Activated CD4-positive, CD25-positive, alpha-beta regulatory T cell treated with anti-CD3 and anti-CD28 coated beads, Interleukin-2, amount 50 U/mL, for 16 hours (primary cell): Measurements from ENCODE around the gene CCPG1.

Experiments used
- DNase-seq: peaks from one replicate; pipeline ENCODE4 v3.0.0-alpha.2; 2020; ENCODE audit warnings: low read depth, low spot score

The CCPG1 gene

GRCh38 chr15:55381595-55381994 is 26.6 kb downstream of the CCPG1 start:
- no peak for DNase-seq

- DNase-seq = no peak
These were observed 29.1 kb downstream of the CCPG1 start for GRCh38 chr15:55379095-55379494.

- DNase-seq = no peak
These were observed 35.3 kb downstream of the CCPG1 start for GRCh38 chr15:55372701-55373440.

DNA sequence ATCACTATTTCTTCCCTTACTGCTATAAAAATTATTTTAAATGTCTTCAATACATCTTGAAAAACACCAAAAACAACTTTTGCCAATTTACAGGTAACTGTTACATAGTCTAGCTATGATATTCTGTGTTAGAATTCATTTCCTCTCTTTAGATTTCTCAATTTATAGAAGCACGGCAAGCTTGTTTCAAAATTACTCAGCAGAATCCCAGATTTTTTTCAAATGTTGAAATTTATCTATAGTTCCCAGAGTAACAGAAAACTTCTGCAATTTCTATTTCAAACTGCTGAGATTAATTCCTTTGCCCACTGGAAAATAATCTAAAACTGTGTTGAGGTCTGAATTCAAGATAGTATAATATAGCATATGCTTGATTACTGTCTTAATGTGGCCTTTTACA is 41.2 kb downstream of the CCPG1 start:
- DNase-seq = no peak

GRCh38 chr15:55362641-55363040 is 45.5 kb downstream of the CCPG1 start:
- no peak for DNase-seq

- DNase-seq = no peak
These were observed 47.1 kb downstream of the CCPG1 start for GRCh38 chr15:55361048-55361447.

DNA sequence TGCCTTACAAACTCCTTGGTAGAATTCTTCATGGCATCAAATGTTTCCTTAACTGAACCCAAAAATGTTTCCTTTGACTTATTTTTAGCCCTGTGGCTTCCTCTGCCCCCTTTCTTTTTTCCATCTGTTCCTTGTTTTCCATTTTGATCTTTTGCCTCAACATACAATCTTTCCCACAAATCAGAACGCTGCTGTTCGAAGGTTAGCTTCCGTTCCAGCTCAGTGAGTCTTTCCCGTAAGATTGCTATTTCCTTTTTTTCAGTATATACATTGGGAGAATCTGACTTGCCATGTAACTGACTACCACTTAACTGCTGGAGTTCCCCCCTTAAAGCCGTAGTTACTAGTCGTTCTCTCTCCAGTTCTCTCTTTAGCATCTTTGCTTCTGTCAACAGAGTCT is 47.9 kb downstream of the CCPG1 start:
- no peak for DNase-seq

GRCh38 chr15:55358471-55358870 is 49.7 kb downstream of the CCPG1 start:
- no peak for DNase-seq

GRCh38 chr15:55357774-55358173 is 50.4 kb downstream of the CCPG1 start:
- no peak for DNase-seq

- no peak for DNase-seq
These were observed 51.1 kb downstream of the CCPG1 start for GRCh38 chr15:55356985-55357585.

- DNase-seq = no peak
These were observed 55.1 kb downstream of the CCPG1 start for GRCh38 chr15:55353025-55353424.

DNA sequence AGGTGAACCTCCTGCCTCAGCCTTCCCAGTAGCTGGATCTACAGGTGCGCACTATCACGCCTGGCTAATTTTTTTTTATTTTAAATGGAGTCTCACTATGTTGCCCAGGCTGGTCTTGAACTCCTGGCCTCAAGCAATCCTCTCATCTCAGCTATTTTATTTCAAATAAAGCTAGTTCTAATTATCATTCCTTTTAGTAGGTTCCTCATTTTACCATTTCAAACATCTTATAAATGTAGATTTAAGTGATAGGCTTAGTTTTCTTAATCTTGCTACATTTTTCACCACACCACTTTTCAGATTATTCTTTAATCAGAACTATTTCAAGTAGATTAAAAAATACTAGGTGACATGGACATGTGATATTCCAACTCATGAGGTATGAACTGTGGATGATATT is 58.9 kb downstream of the CCPG1 start:
- no peak for DNase-seq

DNA sequence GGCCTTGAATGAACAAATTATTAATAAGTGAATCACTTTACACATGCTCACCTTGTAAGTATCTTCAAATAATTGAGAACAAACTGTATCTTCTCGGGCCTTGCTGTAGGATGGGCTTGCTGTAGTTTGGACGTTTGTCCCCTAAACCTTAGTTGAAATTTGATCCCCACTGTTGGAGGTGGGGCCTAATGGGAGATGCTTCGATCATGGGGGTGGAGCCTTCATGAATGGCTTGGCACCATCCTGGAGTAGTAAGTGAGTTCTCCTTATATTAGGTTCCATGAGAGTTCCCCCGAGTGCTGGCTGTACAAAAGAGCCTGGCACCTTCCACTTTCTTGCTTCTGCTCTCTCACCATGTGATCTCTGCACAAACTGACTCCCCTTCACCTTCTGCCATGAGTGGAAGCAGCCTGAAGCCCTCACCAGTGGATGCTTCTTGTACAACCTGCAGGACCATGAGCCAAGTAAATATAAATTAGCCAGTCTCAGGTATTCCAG is 59.8 kb downstream of the CCPG1 start:
- no peak for DNase-seq

- DNase-seq = no peak
These were observed 64.0 kb downstream of the CCPG1 start for GRCh38 chr15:55344206-55344605.

DNA sequence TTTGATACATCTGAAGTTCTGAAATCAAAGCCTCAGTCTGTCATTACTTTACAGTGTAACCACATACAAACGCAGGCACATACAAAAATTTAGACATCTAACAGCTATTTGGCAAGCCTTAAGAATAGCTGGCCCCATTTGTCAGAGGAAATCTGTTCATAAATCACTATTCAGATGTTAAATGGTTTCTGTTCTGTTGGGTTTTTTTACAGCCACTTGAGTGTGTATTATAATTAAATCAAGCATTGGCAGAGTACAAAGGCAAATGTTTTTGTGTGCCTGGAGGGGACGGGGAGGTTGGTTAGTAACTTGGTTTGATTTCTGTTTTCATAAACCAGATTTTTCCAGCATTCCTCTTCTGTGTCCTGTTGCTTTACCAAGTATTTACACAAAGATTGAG is 65.0 kb downstream of the CCPG1 start:
- no peak for DNase-seq

DNA sequence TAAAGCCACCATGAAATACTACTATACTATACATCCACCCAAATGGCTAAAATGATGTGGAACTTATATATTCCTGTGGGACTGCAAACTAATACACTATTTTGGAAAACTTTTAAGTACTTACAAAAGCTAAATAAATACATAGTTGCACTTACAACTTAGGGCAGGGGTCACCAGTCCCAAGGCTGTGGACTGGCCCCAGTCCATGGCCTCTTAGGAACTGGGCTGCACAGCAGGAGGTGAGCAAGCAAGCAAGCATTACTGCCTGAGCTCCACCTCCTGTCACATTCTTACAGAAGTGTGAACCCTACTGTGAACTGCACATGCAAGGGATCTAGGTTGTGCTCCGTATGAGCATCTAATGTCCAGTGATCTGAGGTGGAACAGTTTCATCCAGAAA is 71.0 kb downstream of the CCPG1 start:
- DNase-seq = no peak

DNA sequence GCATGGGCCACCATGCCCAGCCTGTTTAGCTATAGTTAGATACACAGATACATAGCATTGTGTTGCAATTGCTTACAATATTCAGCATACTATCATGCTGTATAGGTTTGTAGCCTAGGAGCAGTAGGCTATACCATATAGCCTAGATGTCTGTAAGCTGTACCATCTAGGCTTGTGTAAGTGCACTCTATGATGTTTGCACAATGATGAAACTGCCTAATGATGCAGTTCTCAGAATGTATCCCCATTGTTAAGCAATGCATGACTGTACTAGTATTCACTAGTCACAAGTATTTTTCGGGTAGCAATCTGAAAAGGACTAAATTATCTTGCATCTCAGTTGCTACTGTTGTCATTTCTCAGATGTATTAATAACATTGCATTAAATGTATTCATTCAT is 73.2 kb downstream of the CCPG1 start:
- DNase-seq = no peak

GRCh38 chr15:55334371-55334770 is 73.8 kb downstream of the CCPG1 start:
- no peak for DNase-seq

DNA sequence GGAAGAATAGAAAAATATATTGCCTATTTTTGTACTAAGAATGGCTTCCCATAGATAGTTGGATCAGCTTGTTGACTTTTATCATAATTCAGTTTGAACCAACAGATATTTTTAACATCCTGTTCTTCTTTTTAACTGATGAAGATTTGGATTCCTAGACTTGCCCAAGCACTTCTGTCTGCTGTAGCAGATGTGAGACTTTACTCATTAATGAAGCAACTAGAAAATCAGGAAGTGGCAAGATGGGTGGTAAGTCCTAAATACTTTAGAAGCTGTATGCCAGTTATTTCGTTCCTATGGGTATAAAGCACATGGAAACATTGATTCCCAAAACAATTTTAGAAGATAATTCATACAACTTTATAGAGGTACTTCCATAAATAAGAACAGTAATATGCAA is 80.8 kb downstream of the CCPG1 start:
- DNase-seq = no peak

GRCh38 chr15:55322467-55322866 is 85.7 kb downstream of the CCPG1 start:
- no peak for DNase-seq

- DNase-seq = no peak
These were observed 87.2 kb downstream of the CCPG1 start for GRCh38 chr15:55320963-55321362.

- no peak for DNase-seq
These were observed 88.0 kb downstream of the CCPG1 start for GRCh38 chr15:55320238-55320550.

DNA sequence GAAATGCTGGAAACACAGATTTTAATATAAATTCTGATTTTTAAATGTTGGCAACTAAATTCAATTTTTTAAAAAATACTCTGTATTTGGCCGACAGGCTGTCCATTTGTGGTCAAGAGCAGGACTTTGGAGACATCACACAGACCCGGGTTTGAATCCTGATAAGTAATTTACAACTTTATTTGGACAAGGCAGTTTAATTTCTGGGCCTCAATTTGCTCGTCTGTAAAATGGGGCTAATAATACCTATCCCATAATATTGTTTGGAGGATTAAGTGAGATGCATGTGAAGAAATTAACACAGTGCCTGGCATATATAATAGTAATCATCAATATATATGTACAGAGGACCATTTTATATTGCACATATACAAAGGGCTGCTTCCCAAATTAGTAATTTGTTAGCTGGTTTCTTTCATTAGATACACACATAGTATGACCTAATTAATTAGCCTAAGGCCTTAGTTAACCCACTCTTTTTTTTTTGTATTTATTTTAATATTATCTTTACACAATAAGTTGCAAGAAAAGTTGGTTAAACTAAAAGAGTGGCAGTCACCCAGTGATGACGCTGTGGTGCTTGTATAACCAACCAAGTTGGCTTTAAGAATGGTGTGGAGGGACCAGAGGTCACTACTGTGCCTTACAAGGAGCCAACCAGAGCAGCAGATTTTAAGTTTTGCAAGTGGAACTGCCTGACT is 88.5 kb downstream of the CCPG1 start:
- DNase-seq = no peak
